ENCODE results near the gene RPA3.

- no peak for TF ChIP-seq CTCF (IDR thresholded peaks at IDR 0.05; ENCODE audit: low read length)
- TF ChIP-seq EZH2 (IDR thresholded peaks at IDR 0.05; ENCODE audit: borderline replicate concordance, low read length): no peak
Measured at GRCh38 chr7:7670490-7670889, 47.9 kb downstream of the RPA3 start.

All from OCI-LY1 (cell line).